Measurements from ENCODE around the gene EDA2R. TPM values are rescaled to one million over a fixed set of nuclear protein-coding genes. Genes with fewer than 3 reads are reported as not detected.

Gene EDA2R
- total RNA-seq, 1 donor from 2014 or later, result 25.3 TPM

DNA sequence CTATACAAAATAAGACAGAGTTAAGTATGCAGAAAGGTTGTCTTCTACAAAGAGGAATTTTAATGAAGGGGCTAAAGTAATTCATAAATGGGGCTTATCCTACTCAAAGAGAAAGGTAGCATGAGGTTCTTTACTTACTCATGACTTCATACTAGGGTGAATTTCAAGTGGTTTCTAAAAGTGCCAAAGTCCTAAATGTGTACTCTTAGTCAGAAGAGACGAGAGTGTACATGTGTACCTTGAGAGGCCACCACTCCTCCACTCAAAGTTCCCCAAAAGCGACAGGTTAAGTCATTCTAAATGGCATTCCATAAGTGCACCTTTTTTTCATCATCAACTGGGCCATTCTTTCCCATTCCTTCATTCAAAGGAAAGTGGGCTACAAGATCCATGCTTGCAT lies 21.9 kb downstream of the EDA2R start:
- H3K4me1 ChIP-seq (ENCODE audit: insufficient read depth, low read length), result no peaks in the 10 kb centered on the region

DNA sequence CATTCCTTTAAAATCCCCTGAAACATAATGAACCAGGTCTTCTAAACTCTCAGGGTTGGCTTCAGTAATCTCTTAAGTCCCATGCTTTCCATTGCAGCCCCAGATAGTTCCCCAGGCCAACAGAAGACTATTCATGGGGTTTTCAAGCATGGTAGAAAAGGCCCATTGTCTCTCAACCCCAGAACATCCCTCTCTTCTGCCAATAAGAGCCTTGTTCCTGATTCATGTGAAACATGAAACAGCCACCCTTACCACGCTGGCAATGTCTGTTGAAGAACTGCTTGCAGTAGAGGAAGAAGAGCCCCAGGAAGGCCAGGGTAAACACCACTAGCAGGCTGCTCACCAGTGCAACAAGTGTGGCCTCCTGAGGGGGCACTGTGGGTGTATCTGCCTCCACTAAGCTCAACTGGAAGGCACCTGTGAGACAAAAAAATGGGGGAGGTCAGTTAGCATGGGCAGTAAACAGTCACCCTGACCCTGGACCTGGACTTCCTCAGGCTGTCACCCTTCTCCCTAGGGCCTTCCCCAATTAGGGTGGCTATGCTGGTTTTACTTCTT lies 36.4 kb downstream of the EDA2R start:
- Histone ChIP-seq H4K20me1 (ENCODE audit: insufficient read depth, low read length) (peaks cover 9% of the 10 kb centered on the region), H3K4me2 (ENCODE audit: low read length) (no peak overlapping the region), H3K27ac (ENCODE audit: low read depth, low read length) (no peak overlapping the region), H3K36me3 (ENCODE audit: insufficient read depth, low read length) (peaks cover 20% of the 10 kb centered on the region), H3K27me3 (ENCODE audit: insufficient read depth, low read length) (no peaks in the 10 kb centered on the region), H3K9me3 (ENCODE audit: insufficient read depth, low read depth, low read length) (no peaks in the 10 kb centered on the region), H3K4me3 (ENCODE audit: insufficient read depth, low read depth, low read length) (no peak overlapping the region), H3K4me1 (ENCODE audit: insufficient read depth, low read length) (no peaks in the 10 kb centered on the region), H3K9ac (ENCODE audit: low read length) (no peak overlapping the region), H2AFZ (ENCODE audit: low read depth, low read length) (no peak overlapping the region), H3K79me2 (ENCODE audit: insufficient read depth, low read length) (peaks cover 13% of the 10 kb centered on the region)
- Mint-ChIP-seq H3K4me1 (ENCODE audit: low read depth, unreplicated experiment) (no peaks in the 10 kb centered on the region), H3K4me3 (ENCODE audit: unreplicated experiment) (no peak overlapping the region), H3K36me3 (ENCODE audit: low read depth, unreplicated experiment) (no peaks in the 10 kb centered on the region), H3K27ac (ENCODE audit: unreplicated experiment) (no peak overlapping the region), H3K9me3 (ENCODE audit: unreplicated experiment) (no peaks in the 10 kb centered on the region), H3K27me3 (ENCODE audit: low read depth, unreplicated experiment) (no peaks in the 10 kb centered on the region)
- no peak for DNase-seq (ENCODE audit: low read depth)
- FAIRE-seq, result no peak
- TF ChIP-seq, protein P1, sequence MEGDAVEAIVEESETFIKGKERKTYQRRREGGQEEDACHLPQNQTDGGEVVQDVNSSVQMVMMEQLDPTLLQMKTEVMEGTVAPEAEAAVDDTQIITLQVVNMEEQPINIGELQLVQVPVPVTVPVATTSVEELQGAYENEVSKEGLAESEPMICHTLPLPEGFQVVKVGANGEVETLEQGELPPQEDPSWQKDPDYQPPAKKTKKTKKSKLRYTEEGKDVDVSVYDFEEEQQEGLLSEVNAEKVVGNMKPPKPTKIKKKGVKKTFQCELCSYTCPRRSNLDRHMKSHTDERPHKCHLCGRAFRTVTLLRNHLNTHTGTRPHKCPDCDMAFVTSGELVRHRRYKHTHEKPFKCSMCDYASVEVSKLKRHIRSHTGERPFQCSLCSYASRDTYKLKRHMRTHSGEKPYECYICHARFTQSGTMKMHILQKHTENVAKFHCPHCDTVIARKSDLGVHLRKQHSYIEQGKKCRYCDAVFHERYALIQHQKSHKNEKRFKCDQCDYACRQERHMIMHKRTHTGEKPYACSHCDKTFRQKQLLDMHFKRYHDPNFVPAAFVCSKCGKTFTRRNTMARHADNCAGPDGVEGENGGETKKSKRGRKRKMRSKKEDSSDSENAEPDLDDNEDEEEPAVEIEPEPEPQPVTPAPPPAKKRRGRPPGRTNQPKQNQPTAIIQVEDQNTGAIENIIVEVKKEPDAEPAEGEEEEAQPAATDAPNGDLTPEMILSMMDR (IDR thresholded peaks at IDR 0.05; ENCODE audit: insufficient read depth, low read depth, low read length), result no peak
- TF ChIP-seq EZH2 (IDR thresholded peaks at IDR 0.05; ENCODE audit: insufficient read depth, low read length), result no peak

More for the DNA sequence above, 21.9 kb downstream of the EDA2R start:
- H3K27me3 ChIP-seq (ENCODE audit: insufficient read depth, low read length), result no peaks in the 10 kb centered on the region
- Mint-ChIP-seq H3K36me3 (ENCODE audit: low read depth, unreplicated experiment) (peaks cover 3% of the 10 kb centered on the region), H3K27ac (ENCODE audit: unreplicated experiment) (no peak overlapping the region), H3K4me3 (ENCODE audit: unreplicated experiment) (no peak overlapping the region), H3K9me3 (ENCODE audit: unreplicated experiment) (no peaks in the 10 kb centered on the region), H3K27me3 (ENCODE audit: low read depth, unreplicated experiment) (no peaks in the 10 kb centered on the region), H3K4me1 (ENCODE audit: low read depth, unreplicated experiment) (peaks cover 4% of the 10 kb centered on the region)
- no peak overlapping the region for H3K4me3 ChIP-seq (ENCODE audit: insufficient read depth, low read depth, low read length)
- FAIRE-seq, result peak; percentile 83
- H4K20me1 ChIP-seq (ENCODE audit: insufficient read depth, low read length), result peaks cover 14% of the 10 kb centered on the region
- TF ChIP-seq, protein P1 (IDR thresholded peaks at IDR 0.05; ENCODE audit: insufficient read depth, low read depth, low read length), result no peak
- no peak for TF ChIP-seq EZH2 (IDR thresholded peaks at IDR 0.05; ENCODE audit: insufficient read depth, low read length)
- H3K36me3 ChIP-seq (ENCODE audit: insufficient read depth, low read length), result peaks cover 2% of the 10 kb centered on the region
- H3K9me3 ChIP-seq (ENCODE audit: insufficient read depth, low read depth, low read length), result no peaks in the 10 kb centered on the region
- H3K9ac ChIP-seq (ENCODE audit: low read length), result no peak overlapping the region
- H2AFZ ChIP-seq (ENCODE audit: low read depth, low read length), result no peak overlapping the region
- H3K4me2 ChIP-seq (ENCODE audit: low read length), result no peak overlapping the region
- peaks cover 40% of the 10 kb centered on the region for H3K79me2 ChIP-seq (ENCODE audit: insufficient read depth, low read length)
- DNase-seq (ENCODE audit: low read depth), result no peak
- H3K27ac ChIP-seq (ENCODE audit: low read depth, low read length), result no peak overlapping the region

DNA sequence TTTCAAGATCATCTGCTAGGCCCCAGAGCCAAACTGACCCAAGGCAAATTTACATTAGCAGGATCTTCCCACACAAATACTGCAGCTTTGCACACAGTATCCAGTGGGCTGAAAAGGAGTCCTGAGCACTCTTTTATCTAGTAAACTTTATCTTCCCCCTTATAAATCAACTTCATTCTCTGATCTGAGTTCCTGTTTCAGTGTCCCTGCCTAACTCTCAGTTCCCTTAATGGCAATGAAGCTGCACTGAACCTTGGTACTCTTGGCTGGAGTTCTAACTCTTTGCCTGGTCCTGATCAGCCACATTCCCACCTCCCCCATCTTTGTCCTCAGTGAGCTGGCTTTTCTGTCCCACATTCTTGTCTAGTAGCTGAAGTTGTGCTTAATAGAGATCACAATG lies 37.4 kb downstream of the EDA2R start:
- no peaks in the 10 kb centered on the region for H3K27me3 ChIP-seq (ENCODE audit: insufficient read depth, low read length)
- Mint-ChIP-seq H3K4me1 (ENCODE audit: low read depth, unreplicated experiment) (no peaks in the 10 kb centered on the region), H3K36me3 (ENCODE audit: low read depth, unreplicated experiment) (peaks cover 4% of the 10 kb centered on the region), H3K27ac (ENCODE audit: unreplicated experiment) (no peak overlapping the region), H3K9me3 (ENCODE audit: unreplicated experiment) (no peaks in the 10 kb centered on the region), H3K4me3 (ENCODE audit: unreplicated experiment) (no peak overlapping the region), H3K27me3 (ENCODE audit: low read depth, unreplicated experiment) (no peaks in the 10 kb centered on the region)
- no peaks in the 10 kb centered on the region for H3K9me3 ChIP-seq (ENCODE audit: insufficient read depth, low read depth, low read length)
- H4K20me1 ChIP-seq (ENCODE audit: insufficient read depth, low read length), result peaks cover under 1% of the 10 kb centered on the region
- no peak overlapping the region for H3K27ac ChIP-seq (ENCODE audit: low read depth, low read length)
- peaks cover 6% of the 10 kb centered on the region for H3K79me2 ChIP-seq (ENCODE audit: insufficient read depth, low read length)
- H3K9ac ChIP-seq (ENCODE audit: low read length), result no peak overlapping the region
- H3K4me2 ChIP-seq (ENCODE audit: low read length), result no peak overlapping the region
- FAIRE-seq, result no peak
- H3K36me3 ChIP-seq (ENCODE audit: insufficient read depth, low read length), result peaks cover 20% of the 10 kb centered on the region
- no peak for DNase-seq (ENCODE audit: low read depth)
- no peak overlapping the region for H3K4me3 ChIP-seq (ENCODE audit: insufficient read depth, low read depth, low read length)
- no peaks in the 10 kb centered on the region for H3K4me1 ChIP-seq (ENCODE audit: insufficient read depth, low read length)
- H2AFZ ChIP-seq (ENCODE audit: low read depth, low read length), result no peak overlapping the region
- TF ChIP-seq, protein P1 (IDR thresholded peaks at IDR 0.05; ENCODE audit: insufficient read depth, low read depth, low read length), result no peak
- no peak for TF ChIP-seq EZH2 (IDR thresholded peaks at IDR 0.05; ENCODE audit: insufficient read depth, low read length)
